Measurements from ENCODE around the gene BHLHA9. TPM values are rescaled to one million over a fixed set of nuclear protein-coding genes. Genes with fewer than 3 reads are reported as not detected.

The BHLHA9 gene
- total and polyA plus RNA-seq, 2 of the 8 experiments (the other 6 are each of a cell fraction or from before 2014, with no cell fraction given), result 0.29 to 0.34 TPM

DNA sequence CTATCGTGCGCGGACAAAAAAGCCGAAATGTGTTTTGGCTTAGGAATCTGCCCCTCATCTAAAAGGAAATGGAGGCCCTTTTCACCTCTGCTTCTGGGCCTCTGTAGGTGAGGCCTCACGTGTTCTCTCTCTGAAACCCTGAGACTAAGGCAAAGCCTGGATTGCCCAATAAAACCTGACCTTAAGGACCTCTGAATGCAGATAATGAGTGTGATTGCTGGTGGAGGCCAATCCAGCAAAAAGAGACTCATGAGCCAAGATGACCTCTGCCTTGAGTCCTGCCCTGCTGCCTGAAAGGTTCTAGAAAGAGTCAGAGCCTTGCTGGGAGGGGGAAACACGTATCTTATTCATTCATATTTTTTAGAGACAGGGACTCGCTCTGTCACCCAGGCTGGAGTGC lies 45.9 kb upstream of the BHLHA9 start:
- H2BK15ac ChIP-seq (ENCODE audit: low read length), result no peak overlapping the region
- peaks cover 0 to 3% of the 10 kb centered on the region in 2 experiments; a peak in 1 of 4 replicates for H3K9me3 ChIP-seq (ENCODE audit: insufficient read depth in 2 of 2, low read depth in 1 of 2, low read length in 1 of 2)
- H4K5ac ChIP-seq (ENCODE audit: insufficient read length, low read depth, low read length), result no peak overlapping the region
- no peaks in the 10 kb centered on the region for H3K79me1 ChIP-seq (ENCODE audit: low read depth, low read length)
- ChIA-PET POLR2A (ENCODE audit: partially characterized antibody) (no interaction called here), CTCF (ENCODE audit: partially characterized antibody) (no interaction called here)
- H2BK12ac ChIP-seq (ENCODE audit: low read depth, low read length), result no peak overlapping the region
- H2BK20ac ChIP-seq (ENCODE audit: low read length), result no peak overlapping the region
- H4K91ac ChIP-seq (replicated peaks; ENCODE audit: insufficient read length, low read length), result no peak overlapping the region
- no peak overlapping the region for H3K23ac ChIP-seq (ENCODE audit: insufficient read length)
- H2AFZ ChIP-seq (ENCODE audit: low read length), result no peak overlapping the region
- no peak overlapping the region for H3K27ac ChIP-seq (ENCODE audit: low read depth, low read length)
- H2BK5ac ChIP-seq (ENCODE audit: low read depth, low read length), result no peak overlapping the region
- FAIRE-seq (no peak), DNase-seq (ENCODE audit: low read depth in 1 of 2, low spot score in 2 of 2) (no peak)
- peaks cover 0 to 7% of the 10 kb centered on the region in 2 experiments for H4K20me1 ChIP-seq (replicated peaks in 1 of 2; ENCODE audit: control insufficient read depth in 1 of 2, insufficient read depth in 2 of 2, low read length in 2 of 2)
- H3K14ac ChIP-seq (ENCODE audit: insufficient read length), result no peak overlapping the region
- no peak for TF ChIP-seq SIX5 (IDR thresholded peaks at IDR 0.05; ENCODE audit: low read depth, low read length)
- TF ChIP-seq TEAD4 (IDR thresholded peaks at IDR 0.05; ENCODE audit: low read depth, low read length), result no peak
- no peak for TF ChIP-seq RAD21 (IDR thresholded peaks at IDR 0.05 in 1 of 2, conservative IDR thresholded peaks at IDR 0.05 in 1 of 2; ENCODE audit: low read depth in 2 of 2, low read length in 2 of 2)
- TF ChIP-seq CHD2 (IDR thresholded peaks at IDR 0.05; ENCODE audit: low read length), result no peak
- no peak for TF ChIP-seq NANOG (IDR thresholded peaks at IDR 0.05; ENCODE audit: insufficient read depth, low read depth, low read length, poor library complexity, severe bottlenecking)
- no peak for TF ChIP-seq SRF (IDR thresholded peaks at IDR 0.05; ENCODE audit: low read depth, low read length)
- no peak for TF ChIP-seq HDAC2 (IDR thresholded peaks at IDR 0.05; ENCODE audit: borderline replicate concordance in 1 of 2, low read depth in 2 of 2, low read length in 2 of 2)
- no peak for TF ChIP-seq SIN3A (conservative IDR thresholded peaks at IDR 0.05 in 1 of 2, IDR thresholded peaks at IDR 0.05 in 1 of 2; ENCODE audit: low read depth in 1 of 2, low read length in 2 of 2)
- no peak for TF ChIP-seq EP300 (IDR thresholded peaks at IDR 0.05; ENCODE audit: borderline replicate concordance in 1 of 2, low read depth in 2 of 2, low read length in 2 of 2)
- TF ChIP-seq BRCA1 (IDR thresholded peaks at IDR 0.05; ENCODE audit: low read depth, low read length), result no peak
- no peak for TF ChIP-seq CBX5 (IDR thresholded peaks at IDR 0.05; ENCODE audit: low read depth, low read length)
- TF ChIP-seq SP2 (IDR thresholded peaks at IDR 0.05; ENCODE audit: low read length), result no peak
- no peak for TF ChIP-seq CREB1 (IDR thresholded peaks at IDR 0.05)
- TF ChIP-seq, protein P1, sequence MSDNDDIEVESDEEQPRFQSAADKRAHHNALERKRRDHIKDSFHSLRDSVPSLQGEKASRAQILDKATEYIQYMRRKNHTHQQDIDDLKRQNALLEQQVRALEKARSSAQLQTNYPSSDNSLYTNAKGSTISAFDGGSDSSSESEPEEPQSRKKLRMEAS (IDR thresholded peaks at IDR 0.05), result no peak
- no peak overlapping the region for H3K4me2 ChIP-seq (ENCODE audit: insufficient read depth in 1 of 2, low read depth in 2 of 2, low read length in 2 of 2)
- H2AK5ac ChIP-seq (ENCODE audit: low read depth, low read length), result no peak overlapping the region
- peaks cover 0 to under 1% (median 0%) of the 10 kb centered on the region in 4 experiments; a peak in 1 of 7 replicates for H3K4me1 ChIP-seq (replicated peaks in 1 of 4; ENCODE audit: control insufficient read depth in 3 of 4, insufficient read depth in 4 of 4, low read length in 3 of 4)
- WGBS, 2 experiments (ENCODE audit: extremely low coverage in 1 of 2, insufficient coverage in 1 of 2, insufficient read length in 1 of 2, insufficient replicate concordance in 2 of 2, low coverage in 1 of 2, low lambda C conversion rate in 2 of 2, missing lambda C conversion rate in 1 of 2), result 82% methylated on average over 7 of the region's 7 CpGs; no CpG with 5 or more reads in 1 of the 2 experiments
- H3K56ac ChIP-seq (replicated peaks; ENCODE audit: insufficient read length, low read depth, low read length), result no peak overlapping the region
- peaks cover 0 to 3% of the 10 kb centered on the region in 2 experiments; a peak in 1 of 4 replicates for H3K79me2 ChIP-seq (ENCODE audit: control insufficient read depth in 1 of 2, insufficient read depth in 2 of 2, low read length in 2 of 2)
- H3K27me3 ChIP-seq (replicated peaks in 1 of 4; ENCODE audit: control insufficient read depth in 3 of 4, extremely low read depth in 1 of 4, insufficient read depth in 3 of 4, low read length in 3 of 4), result peaks cover 31 to 36% (median 33%) of the 10 kb centered on the region in 4 experiments
- H4K8ac ChIP-seq (ENCODE audit: extremely low read depth, insufficient read depth, low read length), result no peak overlapping the region
- peaks cover 0 to 6% (median 0%) of the 10 kb centered on the region in 4 experiments; a peak in 1 of 8 replicates for H3K36me3 ChIP-seq (ENCODE audit: control insufficient read depth in 2 of 4, insufficient read depth in 4 of 4, low read length in 3 of 4)
- no peak overlapping the region for H3K4ac ChIP-seq (replicated peaks; ENCODE audit: insufficient read length, low read depth, low read length)
- H3K9ac ChIP-seq (replicated peaks in 1 of 4; ENCODE audit: extremely low read depth in 1 of 4, low read depth in 3 of 4, low read length in 3 of 4), result no peak overlapping the region
- H3K18ac ChIP-seq (ENCODE audit: extremely low read depth, low read length), result no peak overlapping the region
- no peak overlapping the region for H3K4me3 ChIP-seq (ENCODE audit: extremely low read depth in 1 of 4, insufficient read depth in 2 of 4, low read depth in 3 of 4, low read length in 4 of 4)
- peaks cover 2% of the 10 kb centered on the region for H3K23me2 ChIP-seq (ENCODE audit: low read depth, low read length)
- H2BK120ac ChIP-seq (replicated peaks; ENCODE audit: low read depth, low read length), result no peak overlapping the region
